Pancreas (tissue), 10 donors: ENCODE data around the gene PPM1L. TPM values are rescaled to one million over a fixed set of nuclear protein-coding genes. Genes with fewer than 3 reads are reported as not detected.

Source experiments
- ATAC-seq, 4 donors: fragments of 200-7000 bp; cut with Tn5 transposase; one replicate each; pipeline versions ENCODE4 v1.8.0 to v1.9.1; 2020; ENCODE audit warnings: mild to moderate bottlenecking in 4 of 4, moderate library complexity in 4 of 4
- DNase-seq, 6 donors: peaks; one replicate each; pipeline ENCODE4 v3.0.0-alpha.2; 2020
- FAIRE-seq: peaks from 2 replicates; lab custom pipeline; 2012; peaks lifted over from hg19 to GRCh38; lab: Jason Lieb, UNC
- H3K27ac ChIP-seq, 4 donors: fragments of 200-600 bp; sonication (generic); 1 replicate in 3 of 4; 2 replicates in 1 of 4; pipeline versions ENCODE4 v1.5.0 to v1.8.0; 2020
- H3K27me3 ChIP-seq, 4 donors: fragments of 200-600 bp; one replicate each; pipeline ENCODE4 v1.8.0; 2021
- H3K36me3 ChIP-seq, 3 donors: fragments of 200-600 bp; sonication (generic) in 1 of 3; one replicate each; pipeline versions ENCODE4 v1.5.0 to v1.8.0; 2020 to 2021
- H3K4me1 ChIP-seq, 3 donors: fragments of 200-600 bp; one replicate each; pipeline ENCODE4 v1.8.0; 2021
- H3K4me3 ChIP-seq, 4 donors: fragments of 200-600 bp; sonication (generic) in 2 of 4; one replicate each; pipeline versions ENCODE4 v1.5.0 to v1.8.0; 2020 to 2021
- H3K9me3 ChIP-seq, 4 donors: fragments of 200-600 bp; one replicate each; pipeline ENCODE4 v1.8.0; 2021
- CTCF ChIP-seq, 4 donors: fragments of 200-600 bp; sonication (generic) in 3 of 4; IDR thresholded peaks; one replicate each; pipeline versions ENCODE4 v1.5.0 to v1.8.0; 2021; ENCODE audit warnings: antibody characterized with exemption in 4 of 4
- WGBS, 2 donors: extraction: QIAGEN DNeasy Blood & Tissue Kit; methylation state at CpG; one replicate each; pipeline ENCODE4 v1.1.7; 2013; 5-methylcytosine and 5-hydroxymethylcytosine counted together
- intact Hi-C, 3 donors: fragments of 100-400 bp; cut with DNase I; formaldehyde crosslinking; loops; one replicate each; pipeline versions ENCODE4 v1.11.1 to v1.14.2; 2022
- polyA plus RNA-seq, 2 donors: library from polyadenylated mRNA; stranded (reverse); fragments of 200-250 nt; gene quantifications; one replicate each; pipeline ENCODE4 v1.2.3, GENCODE V29; 2013
- total RNA-seq, 6 donors: library from RNA; stranded (reverse); fragmentation: NEBNext Ultra II Directional in 4 of 6; extraction: Animal tissue kit (Norgen Biotek cat#: 25700) in 4 of 6; gene quantifications; one replicate each; pipeline versions ENCODE4 v1.2.1 to v1.2.4, GENCODE V29; 2021 to 2023
- donor health status: healthy with polysubstance abuse.
- donor health status: DM: no; HTN: no; CAD: no; lungs with moderate emphysema.
- donor health status: DM: no; HTN: no; CAD: no.
- donor health status: control.
- donor health status: control.
- donor health status: Bipolar disorder and iron deficiency.
- donor health status: DM: yes; HTN: yes; CAD: no.
- donor health status: DM: no; HTN: no; CAD: no.
- donor health status: DM: no; HTN: no; CAD: no.
- donor health status: DM: yes; HTN: yes; CAD: no.

The PPM1L gene
- total and polyA plus RNA-seq, 8 donors, result 2.3 to 12.3 (median 6.4) TPM

- FAIRE-seq (no peak), ATAC-seq (no peak), DNase-seq (no peak)
- Histone ChIP-seq H3K27me3 (no peaks in the 10 kb centered on the region), H3K4me1 (no peaks in the 10 kb centered on the region), H3K9me3 (no peaks in the 10 kb centered on the region), H3K4me3 (no peak overlapping the region), H3K27ac (no peak overlapping the region), H3K36me3 (no peaks in the 10 kb centered on the region)
- WGBS, 2 donors, result 89 to 95% methylated on average over 5 of the region's 5 CpGs
- TF ChIP-seq CTCF (IDR thresholded peaks at IDR 0.05), result no peak
- intact Hi-C loops, result no loop called here
Measured at GRCh38 chr3:160928183-160928726, 172.2 kb downstream of the PPM1L start.

GRCh38 chr3:160929595-160929994 lies 173.6 kb downstream of the PPM1L start:
- H3K27me3 ChIP-seq, result no peaks in the 10 kb centered on the region
- no peak overlapping the region for H3K4me3 ChIP-seq
- H3K4me1 ChIP-seq, result no peaks in the 10 kb centered on the region
- intact Hi-C loops, result no loop called here
- ATAC-seq, result peak in 3 of 4 donors; percentile 67 to 81 (median 76)
- WGBS, 2 donors, result 47 to 54% methylated on average over 2 of the region's 2 CpGs
- no peak for FAIRE-seq
- no peak overlapping the region for H3K27ac ChIP-seq
- no peak for TF ChIP-seq CTCF (IDR thresholded peaks at IDR 0.05)
- H3K9me3 ChIP-seq, result no peaks in the 10 kb centered on the region
- peak in 2 of 6 donors; percentile 17 to 25 for DNase-seq
- no peaks in the 10 kb centered on the region for H3K36me3 ChIP-seq

GRCh38 chr3:160931474-160931873 lies 175.4 kb downstream of the PPM1L start:
- Histone ChIP-seq H3K9me3 (no peaks in the 10 kb centered on the region), H3K36me3 (no peaks in the 10 kb centered on the region), H3K27ac (no peak overlapping the region), H3K4me3 (no peak overlapping the region), H3K4me1 (no peaks in the 10 kb centered on the region), H3K27me3 (no peaks in the 10 kb centered on the region)
- DNase-seq, result no peak
- intact Hi-C loops, result loop anchor here in 1 of 3 donors (10.0 kb wide), 1 partner anchor 227 kb away; no protein-coding TSS in a partner anchor
- FAIRE-seq, result no peak
- TF ChIP-seq CTCF (IDR thresholded peaks at IDR 0.05), result no peak
- ATAC-seq, result no peak

- Histone ChIP-seq H3K4me3 (no peak overlapping the region), H3K36me3 (no peaks in the 10 kb centered on the region), H3K9me3 (no peaks in the 10 kb centered on the region), H3K27ac (no peak overlapping the region), H3K4me1 (no peaks in the 10 kb centered on the region), H3K27me3 (no peaks in the 10 kb centered on the region)
- WGBS, 2 donors, result 65 to 70% methylated on average over 6 of the region's 6 CpGs
- peak; percentile 68 to 78 (median 76) for ATAC-seq
- TF ChIP-seq CTCF (IDR thresholded peaks at IDR 0.05), result no peak
- FAIRE-seq, result no peak
- DNase-seq, result peak in 3 of 6 donors; percentile 17 to 47 (median 24)
- intact Hi-C loops, result loop anchor here in 1 of 3 donors (10.0 kb wide), 1 partner anchor 231 kb away; no protein-coding TSS in a partner anchor
Measured at GRCh38 chr3:160935413-160936095, 179.5 kb downstream of the PPM1L start.
